ENCODE measurements around the gene SRP54. TPM values are rescaled to one million over a fixed set of nuclear protein-coding genes. Genes with fewer than 3 reads are reported as not detected.

SRP54 gene
- total and polyA plus RNA-seq, 2 donors (not counting 3 experiments of a cell fraction or from before 2014, with no cell fraction given) = 32.8 to 63.7 TPM

GRCh38 chr14:35073486-35073885 is 90.7 kb downstream of the SRP54 start:
- Histone ChIP-seq H3K9ac (replicated peaks; ENCODE audit: extremely low read depth, insufficient read depth, low read length) (no peak overlapping the region), H4K20me1 (replicated peaks; ENCODE audit: control insufficient read depth, extremely low read depth, insufficient read depth, low read length) (no peaks in the 10 kb centered on the region), H2AFZ (ENCODE audit: low read depth, low read length) (no peak overlapping the region), H3K4me1 (ENCODE audit: control insufficient read depth, extremely low read depth, insufficient read depth, low read length) (peaks cover 2% of the 10 kb centered on the region), H3K9me3 (replicated peaks; ENCODE audit: control insufficient read depth, insufficient read depth, low read length) (no peaks in the 10 kb centered on the region), H3K4me2 (ENCODE audit: insufficient read depth, low read length) (no peak overlapping the region), H3K79me2 (ENCODE audit: control insufficient read depth, insufficient read depth, low read length) (no peaks in the 10 kb centered on the region), H3K27me3 (ENCODE audit: control insufficient read depth in 2 of 2, insufficient read depth in 2 of 2, low read length in 2 of 2) (no peaks in the 10 kb centered on the region), H3K36me3 (ENCODE audit: control insufficient read depth in 2 of 2, extremely low read depth in 1 of 2, insufficient read depth in 2 of 2, low read length in 2 of 2) (no peaks in the 10 kb centered on the region), H3K9me1 (replicated peaks; ENCODE audit: control insufficient read depth, extremely low read depth, insufficient read depth, low read length) (no peaks in the 10 kb centered on the region), H3K4me3 (replicated peaks in 1 of 3; ENCODE audit: insufficient read depth in 1 of 3, low read depth in 1 of 3, low read length in 3 of 3) (no peak overlapping the region), H3K27ac (ENCODE audit: insufficient read depth, low read depth, low read length) (no peak overlapping the region)
- POLR2A ChIA-PET = no interaction called here
- dilution Hi-C loops (cut with MboI; ENCODE audit: extremely low pct_ligation_motif_present, low sequenced_read_pairs) = no loop called here
- CTCF ChIA-PET = no interaction called here
- no TSS peak for BruUV-seq (replicated peaks)
- intact Hi-C loops (cut with micrococcal nuclease) = no loop called here
- FAIRE-seq = no peak
- no peak for TF ChIP-seq GATA2 (IDR thresholded peaks at IDR 0.05; ENCODE audit: insufficient read depth, insufficient read length, low read depth, low read length)
- TF ChIP-seq EZH2 (IDR thresholded peaks at IDR 0.05; ENCODE audit: borderline replicate concordance, low read depth, low read length, severe bottlenecking) = no peak
- TF ChIP-seq, protein P1, sequence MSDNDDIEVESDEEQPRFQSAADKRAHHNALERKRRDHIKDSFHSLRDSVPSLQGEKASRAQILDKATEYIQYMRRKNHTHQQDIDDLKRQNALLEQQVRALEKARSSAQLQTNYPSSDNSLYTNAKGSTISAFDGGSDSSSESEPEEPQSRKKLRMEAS (IDR thresholded peaks at IDR 0.05; ENCODE audit: insufficient read depth, insufficient read length) = no peak
- TF ChIP-seq POLR2AphosphoS5 (IDR thresholded peaks at IDR 0.05; ENCODE audit: insufficient read depth, low read depth, low read length) = no peak
- no peak for TF ChIP-seq POLR2A (IDR thresholded peaks at IDR 0.05; ENCODE audit: low read depth, low read length)
- TF ChIP-seq JUN (IDR thresholded peaks at IDR 0.05; ENCODE audit: borderline replicate concordance, insufficient read depth, insufficient read length, low read depth) = no peak
- DNase-seq (ENCODE audit: low read depth, low spot score) = peak; percentile 26

- H3K9me3 ChIP-seq (replicated peaks; ENCODE audit: control insufficient read depth, insufficient read depth, low read length) = no peaks in the 10 kb centered on the region
- DNase-seq (ENCODE audit: low read depth, low spot score) (no peak), FAIRE-seq (no peak)
- no peak overlapping the region for H3K4me3 ChIP-seq (replicated peaks in 1 of 3; ENCODE audit: insufficient read depth in 1 of 3, low read depth in 1 of 3, low read length in 3 of 3)
- H3K9me1 ChIP-seq (replicated peaks; ENCODE audit: control insufficient read depth, extremely low read depth, insufficient read depth, low read length) = no peaks in the 10 kb centered on the region
- no peaks in the 10 kb centered on the region for H3K27me3 ChIP-seq (ENCODE audit: control insufficient read depth in 2 of 2, insufficient read depth in 2 of 2, low read length in 2 of 2)
- ChIA-PET CTCF (interaction anchor here (1.4 kb wide), 1 partner anchor 14 kb away, joined by 5 read pairs; no protein-coding TSS in a partner anchor), POLR2A (interaction anchor here (0.6 kb wide), 1 partner anchor 20 kb away, joined by 6 read pairs; no protein-coding TSS in a partner anchor)
- no peaks in the 10 kb centered on the region for H3K36me3 ChIP-seq (ENCODE audit: control insufficient read depth in 2 of 2, extremely low read depth in 1 of 2, insufficient read depth in 2 of 2, low read length in 2 of 2)
- no peaks in the 10 kb centered on the region for H4K20me1 ChIP-seq (replicated peaks; ENCODE audit: control insufficient read depth, extremely low read depth, insufficient read depth, low read length)
- peaks cover 2% of the 10 kb centered on the region for H3K4me1 ChIP-seq (ENCODE audit: control insufficient read depth, extremely low read depth, insufficient read depth, low read length)
- no peak overlapping the region for H3K4me2 ChIP-seq (ENCODE audit: insufficient read depth, low read length)
- H3K79me2 ChIP-seq (ENCODE audit: control insufficient read depth, insufficient read depth, low read length) = no peaks in the 10 kb centered on the region
- no TSS peak for BruUV-seq (replicated peaks)
- TF ChIP-seq, protein P2, sequence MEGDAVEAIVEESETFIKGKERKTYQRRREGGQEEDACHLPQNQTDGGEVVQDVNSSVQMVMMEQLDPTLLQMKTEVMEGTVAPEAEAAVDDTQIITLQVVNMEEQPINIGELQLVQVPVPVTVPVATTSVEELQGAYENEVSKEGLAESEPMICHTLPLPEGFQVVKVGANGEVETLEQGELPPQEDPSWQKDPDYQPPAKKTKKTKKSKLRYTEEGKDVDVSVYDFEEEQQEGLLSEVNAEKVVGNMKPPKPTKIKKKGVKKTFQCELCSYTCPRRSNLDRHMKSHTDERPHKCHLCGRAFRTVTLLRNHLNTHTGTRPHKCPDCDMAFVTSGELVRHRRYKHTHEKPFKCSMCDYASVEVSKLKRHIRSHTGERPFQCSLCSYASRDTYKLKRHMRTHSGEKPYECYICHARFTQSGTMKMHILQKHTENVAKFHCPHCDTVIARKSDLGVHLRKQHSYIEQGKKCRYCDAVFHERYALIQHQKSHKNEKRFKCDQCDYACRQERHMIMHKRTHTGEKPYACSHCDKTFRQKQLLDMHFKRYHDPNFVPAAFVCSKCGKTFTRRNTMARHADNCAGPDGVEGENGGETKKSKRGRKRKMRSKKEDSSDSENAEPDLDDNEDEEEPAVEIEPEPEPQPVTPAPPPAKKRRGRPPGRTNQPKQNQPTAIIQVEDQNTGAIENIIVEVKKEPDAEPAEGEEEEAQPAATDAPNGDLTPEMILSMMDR (IDR thresholded peaks at IDR 0.05; ENCODE audit: extremely low read depth in 1 of 2, insufficient read depth in 1 of 2, low read depth in 1 of 2, low read length in 2 of 2) = no peak
- TF ChIP-seq FOS (IDR thresholded peaks at IDR 0.05; ENCODE audit: borderline replicate concordance, insufficient read depth, low read length) (no peak), JUN (IDR thresholded peaks at IDR 0.05; ENCODE audit: borderline replicate concordance, insufficient read depth, insufficient read length, low read depth) (no peak), POLR2AphosphoS5 (IDR thresholded peaks at IDR 0.05; ENCODE audit: insufficient read depth, low read depth, low read length) (no peak), EZH2 (IDR thresholded peaks at IDR 0.05; ENCODE audit: borderline replicate concordance, low read depth, low read length, severe bottlenecking) (no peak), GATA2 (IDR thresholded peaks at IDR 0.05; ENCODE audit: insufficient read depth, insufficient read length, low read depth, low read length) (no peak), MYC (IDR thresholded peaks at IDR 0.05; ENCODE audit: low read depth, low read length) (no peak), POLR2A (IDR thresholded peaks at IDR 0.05; ENCODE audit: low read depth, low read length) (no peak)
- TF ChIP-seq, protein P1 (IDR thresholded peaks at IDR 0.05; ENCODE audit: insufficient read depth, insufficient read length) = no peak
- no peak overlapping the region for H3K9ac ChIP-seq (replicated peaks; ENCODE audit: extremely low read depth, insufficient read depth, low read length)
- no peak overlapping the region for H3K27ac ChIP-seq (ENCODE audit: insufficient read depth, low read depth, low read length)
- intact Hi-C loops (cut with micrococcal nuclease) (no loop called here), dilution Hi-C loops (cut with MboI; ENCODE audit: extremely low pct_ligation_motif_present, low sequenced_read_pairs) (no loop called here)
- no peak overlapping the region for H2AFZ ChIP-seq (ENCODE audit: low read depth, low read length)
Measured at GRCh38 chr14:35078082-35078481, 95.3 kb downstream of the SRP54 start.
